GM12878 (cell line): ENCODE data around the gene SLC6A16. TPM values are rescaled to one million over a fixed set of nuclear protein-coding genes. Genes with fewer than 3 reads are reported as not detected.

ENCODE experiments used
- microRNA-seq: library from miRNA; unstranded; fragments of <30 nt; microRNA quantifications from one replicate; pipeline ENCODE4, GENCODE V29; 2018
- polyA plus RNA-seq, 11 experiments: library from polyadenylated mRNA; depleted of rRNA in 4 of 11; unstranded in 6 of 11; stranded (reverse) in 5 of 11; fragments of >200 nt; fragmentation: Nextera tagmentation in 4 of 11; fragmentation: Illumina TruSeq in 1 of 11; extraction: Ambion mirVana in 4 of 11; extraction: Trizol in 1 of 11; gene quantifications; 1 replicate in 1 of 11; 2 replicates in 10 of 11; pipeline versions ENCODE4 v1.2.1 to v1.2.3, GENCODE V29; 2011 to 2016; ENCODE audit warnings: inconsistent platforms in 2 of 11, missing spikeins in 2 of 11, low read depth in 1 of 11
- small RNA-seq: library from RNA; depleted of rRNA; stranded (forward); fragments of <200 nt; gene quantifications from one replicate; pipeline ENCODE3, GENCODE V24; 2014
- total RNA-seq, 4 experiments: library from RNA; depleted of rRNA in 3 of 4; stranded (reverse); fragments of >200 nt in 3 of 4; fragmentation: Illumina TruSeq in 1 of 4; extraction: Trizol in 1 of 4; gene quantifications; 2 replicates each; pipeline versions ENCODE4 v1.2.1 to v1.2.3, GENCODE V29; 2013 to 2021

Gene SLC6A16
- total and polyA plus RNA-seq, 10 of the 15 experiments (the other 5 are each of a cell fraction or from before 2014, with no cell fraction given): 0.23 to 3.2 (median 0.54) TPM

Small RNA genes within 50 kb of the gene (microRNA-seq; reads per million reads assigned to microRNA genes)
- gene MIR4324: not detected

Small RNA genes within 50 kb of the gene (small RNA-seq; reads per million reads assigned to genes)
- gene MIR4324: not detected

Other genes starting within 250 kb of the SLC6A16 start
Only the 7 nearest of the 20 such genes appear.
- gene CD37, start 10.2 kb upstream of the SLC6A16 start, total RNA-seq (2014; rRNA removed): 106 and 121 TPM in 2 replicates
- gene CD37, start 10.2 kb upstream of the SLC6A16 start, total RNA-seq (2014; rRNA removed; fragmentation: Illumina TruSeq; extraction: Trizol): 142 and 155 TPM in 2 replicates
- gene CD37, start 10.2 kb upstream of the SLC6A16 start, total RNA-seq (2021): 256 and 267 TPM in 2 replicates
- 17.7 and 34.1 TPM in 2 replicates for gene CD37, start 10.2 kb upstream of the SLC6A16 start, polyA plus RNA-seq (2011; rRNA removed)
- gene CD37, start 10.2 kb upstream of the SLC6A16 start, polyA plus RNA-seq (2014; fragmentation: Illumina TruSeq; extraction: Trizol): 243 and 359 TPM in 2 replicates
- gene CD37, start 10.2 kb upstream of the SLC6A16 start, polyA plus RNA-seq (2014; fragmentation: Nextera tagmentation; extraction: Ambion mirVana): 10 to 100 TPM; 46.7 to 48.0 TPM
- 161 and 178 TPM in 2 replicates for gene CD37, start 10.2 kb upstream of the SLC6A16 start, polyA plus RNA-seq (2014; rRNA removed)
- gene CD37, start 10.2 kb upstream of the SLC6A16 start, polyA plus RNA-seq (2016; fragmentation: Nextera tagmentation; extraction: Ambion mirVana): 10 to 100 TPM; 88.5 to 93.9 TPM
- 0.17 TPM in 1 of 2 replicates, not detected in the other for gene TEAD2, start 37.2 kb upstream of the SLC6A16 start, total RNA-seq (2014; rRNA removed)
- not detected in 2 replicates for gene TEAD2, start 37.2 kb upstream of the SLC6A16 start, total RNA-seq (2014; rRNA removed; fragmentation: Illumina TruSeq; extraction: Trizol)
- 0.11 and 0.26 TPM in 2 replicates for gene TEAD2, start 37.2 kb upstream of the SLC6A16 start, total RNA-seq (2021)
- gene TEAD2, start 37.2 kb upstream of the SLC6A16 start, polyA plus RNA-seq (2011; rRNA removed): 0.04 TPM in 1 of 2 replicates, not detected in the other
- not detected in 2 replicates for gene TEAD2, start 37.2 kb upstream of the SLC6A16 start, polyA plus RNA-seq (2014; fragmentation: Illumina TruSeq; extraction: Trizol)
- under 1 TPM; 0.05 to 0.07 TPM for gene TEAD2, start 37.2 kb upstream of the SLC6A16 start, polyA plus RNA-seq (2014; fragmentation: Nextera tagmentation; extraction: Ambion mirVana)
- not detected in 2 replicates for gene TEAD2, start 37.2 kb upstream of the SLC6A16 start, polyA plus RNA-seq (2014; rRNA removed)
- under 1 TPM; 0.11 to 0.13 TPM for gene TEAD2, start 37.2 kb upstream of the SLC6A16 start, polyA plus RNA-seq (2016; fragmentation: Nextera tagmentation; extraction: Ambion mirVana)
- gene DKKL1, start 38.7 kb upstream of the SLC6A16 start, total RNA-seq (2014; rRNA removed): not detected in 2 replicates
- not detected in 2 replicates for gene DKKL1, start 38.7 kb upstream of the SLC6A16 start, total RNA-seq (2014; rRNA removed; fragmentation: Illumina TruSeq; extraction: Trizol)
- not detected in 2 replicates for gene DKKL1, start 38.7 kb upstream of the SLC6A16 start, total RNA-seq (2021)
- not detected in 2 replicates for gene DKKL1, start 38.7 kb upstream of the SLC6A16 start, polyA plus RNA-seq (2011; rRNA removed)
- not detected in 2 replicates for gene DKKL1, start 38.7 kb upstream of the SLC6A16 start, polyA plus RNA-seq (2014; fragmentation: Illumina TruSeq; extraction: Trizol)
- gene DKKL1, start 38.7 kb upstream of the SLC6A16 start, polyA plus RNA-seq (2014; fragmentation: Nextera tagmentation; extraction: Ambion mirVana): not detected
- not detected in 2 replicates for gene DKKL1, start 38.7 kb upstream of the SLC6A16 start, polyA plus RNA-seq (2014; rRNA removed)
- gene DKKL1, start 38.7 kb upstream of the SLC6A16 start, polyA plus RNA-seq (2016; fragmentation: Nextera tagmentation; extraction: Ambion mirVana): not detected
- 0.16 TPM in 1 of 2 replicates, not detected in the other for gene KASH5, start 63.1 kb upstream of the SLC6A16 start, total RNA-seq (2014; rRNA removed)
- not detected in 2 replicates for gene KASH5, start 63.1 kb upstream of the SLC6A16 start, total RNA-seq (2014; rRNA removed; fragmentation: Illumina TruSeq; extraction: Trizol)
- 0.21 TPM in 1 of 2 replicates, not detected in the other for gene KASH5, start 63.1 kb upstream of the SLC6A16 start, total RNA-seq (2021)
- 0.05 TPM in 1 of 2 replicates, not detected in the other for gene KASH5, start 63.1 kb upstream of the SLC6A16 start, polyA plus RNA-seq (2011; rRNA removed)
- gene KASH5, start 63.1 kb upstream of the SLC6A16 start, polyA plus RNA-seq (2014; fragmentation: Illumina TruSeq; extraction: Trizol): 0.03 TPM in 1 of 2 replicates, not detected in the other
- not detected for gene KASH5, start 63.1 kb upstream of the SLC6A16 start, polyA plus RNA-seq (2014; fragmentation: Nextera tagmentation; extraction: Ambion mirVana)
- 0.04 and 0.06 TPM in 2 replicates for gene KASH5, start 63.1 kb upstream of the SLC6A16 start, polyA plus RNA-seq (2014; rRNA removed)
- gene KASH5, start 63.1 kb upstream of the SLC6A16 start, polyA plus RNA-seq (2016; fragmentation: Nextera tagmentation; extraction: Ambion mirVana): not detected
- gene PTH2, start 98.2 kb upstream of the SLC6A16 start, total RNA-seq (2014; rRNA removed): not detected in 2 replicates
- not detected in 2 replicates for gene PTH2, start 98.2 kb upstream of the SLC6A16 start, total RNA-seq (2014; rRNA removed; fragmentation: Illumina TruSeq; extraction: Trizol)
- not detected in 2 replicates for gene PTH2, start 98.2 kb upstream of the SLC6A16 start, total RNA-seq (2021)
- gene PTH2, start 98.2 kb upstream of the SLC6A16 start, polyA plus RNA-seq (2011; rRNA removed): not detected in 2 replicates
- not detected in 2 replicates for gene PTH2, start 98.2 kb upstream of the SLC6A16 start, polyA plus RNA-seq (2014; fragmentation: Illumina TruSeq; extraction: Trizol)
- gene PTH2, start 98.2 kb upstream of the SLC6A16 start, polyA plus RNA-seq (2014; fragmentation: Nextera tagmentation; extraction: Ambion mirVana): not detected
- not detected in 2 replicates for gene PTH2, start 98.2 kb upstream of the SLC6A16 start, polyA plus RNA-seq (2014; rRNA removed)
- gene PTH2, start 98.2 kb upstream of the SLC6A16 start, polyA plus RNA-seq (2016; fragmentation: Nextera tagmentation; extraction: Ambion mirVana): not detected
- not detected in 2 replicates for gene GFY, start 100.2 kb upstream of the SLC6A16 start, total RNA-seq (2014; rRNA removed)
- gene GFY, start 100.2 kb upstream of the SLC6A16 start, total RNA-seq (2014; rRNA removed; fragmentation: Illumina TruSeq; extraction: Trizol): not detected in 2 replicates
- not detected in 2 replicates for gene GFY, start 100.2 kb upstream of the SLC6A16 start, total RNA-seq (2021)
- 0.05 TPM in 1 of 2 replicates, not detected in the other for gene GFY, start 100.2 kb upstream of the SLC6A16 start, polyA plus RNA-seq (2011; rRNA removed)
- gene GFY, start 100.2 kb upstream of the SLC6A16 start, polyA plus RNA-seq (2014; fragmentation: Illumina TruSeq; extraction: Trizol): not detected in 2 replicates
- not detected for gene GFY, start 100.2 kb upstream of the SLC6A16 start, polyA plus RNA-seq (2014; fragmentation: Nextera tagmentation; extraction: Ambion mirVana)
- not detected in 2 replicates for gene GFY, start 100.2 kb upstream of the SLC6A16 start, polyA plus RNA-seq (2014; rRNA removed)
- not detected for gene GFY, start 100.2 kb upstream of the SLC6A16 start, polyA plus RNA-seq (2016; fragmentation: Nextera tagmentation; extraction: Ambion mirVana)
- not detected in 2 replicates for gene SLC17A7, start 116.3 kb upstream of the SLC6A16 start, total RNA-seq (2014; rRNA removed)
- not detected in 2 replicates for gene SLC17A7, start 116.3 kb upstream of the SLC6A16 start, total RNA-seq (2014; rRNA removed; fragmentation: Illumina TruSeq; extraction: Trizol)
- gene SLC17A7, start 116.3 kb upstream of the SLC6A16 start, total RNA-seq (2021): 0.08 TPM in 2 replicates
- gene SLC17A7, start 116.3 kb upstream of the SLC6A16 start, polyA plus RNA-seq (2011; rRNA removed): 0.23 and 0.24 TPM in 2 replicates
- 0.03 and 0.06 TPM in 2 replicates for gene SLC17A7, start 116.3 kb upstream of the SLC6A16 start, polyA plus RNA-seq (2014; fragmentation: Illumina TruSeq; extraction: Trizol)
- not detected for gene SLC17A7, start 116.3 kb upstream of the SLC6A16 start, polyA plus RNA-seq (2014; fragmentation: Nextera tagmentation; extraction: Ambion mirVana)
- gene SLC17A7, start 116.3 kb upstream of the SLC6A16 start, polyA plus RNA-seq (2014; rRNA removed): 0.04 TPM in 1 of 2 replicates, not detected in the other
- not detected for gene SLC17A7, start 116.3 kb upstream of the SLC6A16 start, polyA plus RNA-seq (2016; fragmentation: Nextera tagmentation; extraction: Ambion mirVana)